ENCODE data around the gene FTO. TPM values are rescaled to one million over a fixed set of nuclear protein-coding genes. Genes with fewer than 3 reads are reported as not detected.
"Not testable (repeated sequence)": the region's sequence is repeated elsewhere in the genome, so short reads cannot be mapped to it uniquely, and the experiment has no call there.

The FTO gene
- polyA plus RNA-seq, 1 donor = 55.1 TPM

DNA sequence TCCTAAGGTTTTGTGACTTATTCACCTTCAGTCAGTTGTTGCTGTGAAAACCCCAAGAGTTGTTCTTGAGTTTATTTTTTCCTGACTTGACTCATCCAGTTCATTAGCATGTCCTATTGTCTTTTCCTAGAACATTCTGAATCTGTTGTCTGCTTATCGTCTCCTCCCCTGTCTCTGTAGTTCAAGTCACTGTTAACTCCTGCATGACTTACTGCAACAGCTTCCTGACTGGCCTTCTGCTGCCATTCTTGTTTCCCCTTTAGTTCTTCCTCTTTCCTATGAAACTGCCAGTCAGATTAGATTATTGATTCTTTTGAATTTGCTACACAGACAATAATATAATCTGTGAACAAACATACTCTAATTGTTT lies 161.5 kb downstream of the FTO start:
- no peak for DNase-seq

- no peak for DNase-seq
These were observed 162.6 kb downstream of the FTO start for GRCh38 chr16:53866520-53866919.

DNA sequence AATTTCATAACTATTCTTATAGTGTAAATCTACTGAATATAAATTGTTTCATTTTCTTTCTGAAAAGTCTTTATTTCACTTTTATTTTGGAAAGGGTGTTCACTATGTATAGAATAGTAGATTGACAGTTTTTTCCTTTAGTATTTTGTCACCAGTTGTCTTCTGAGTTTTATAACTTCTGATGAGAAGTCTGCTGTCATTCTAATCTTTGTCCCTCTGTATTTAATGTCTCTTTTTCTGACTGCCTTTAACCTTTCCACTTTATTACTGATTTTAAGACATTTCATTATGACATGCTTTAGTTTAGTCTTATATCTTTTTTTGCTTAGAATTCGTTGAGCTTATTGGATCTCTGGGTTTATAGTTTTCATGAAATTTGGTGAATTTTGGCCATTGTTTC lies 166.9 kb downstream of the FTO start:
- DNase-seq = no peak

- DNase-seq = no peak
These were observed 168.6 kb downstream of the FTO start for GRCh38 chr16:53872248-53873221.

GRCh38 chr16:53876811-53877210 lies 172.9 kb downstream of the FTO start:
- DNase-seq = no peak

DNA sequence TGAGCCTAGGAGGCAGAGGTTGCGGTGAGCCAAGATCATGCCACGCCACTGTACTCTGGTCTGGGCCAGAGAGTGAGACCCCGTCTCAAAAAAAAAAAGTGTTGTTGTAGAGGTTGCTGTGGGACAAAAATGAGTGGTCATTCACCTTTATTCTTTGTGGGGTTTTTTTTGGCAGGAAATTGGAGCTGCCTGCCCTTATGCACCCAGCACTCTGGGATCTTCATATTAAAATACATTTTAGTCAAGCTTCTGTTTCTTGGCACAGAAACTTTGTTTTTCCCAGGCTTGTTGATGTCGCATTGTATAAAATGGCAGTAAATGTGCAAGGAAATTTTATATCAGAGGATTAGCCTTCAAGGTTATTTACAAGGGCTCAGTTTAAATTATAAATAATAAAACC lies 174.3 kb downstream of the FTO start:
- no peak for DNase-seq

DNA sequence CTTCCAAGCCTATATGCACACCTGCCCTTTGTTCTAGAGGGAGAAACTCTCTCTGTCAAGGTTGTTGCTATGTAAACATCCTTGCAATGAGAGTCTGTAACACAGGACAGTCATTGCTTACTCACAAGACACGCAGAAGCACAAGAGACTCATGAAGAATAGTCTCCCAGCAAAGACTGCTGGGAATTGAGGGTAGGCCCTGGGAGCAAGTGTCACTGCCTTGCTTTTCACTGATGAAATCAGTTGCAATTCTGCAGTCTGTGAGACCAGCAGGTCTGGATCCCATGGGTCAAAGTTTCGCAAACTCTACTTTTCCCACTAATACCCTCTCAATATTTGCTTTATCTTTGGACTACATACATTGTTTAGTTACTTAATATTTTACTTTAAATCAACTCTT lies 177.4 kb downstream of the FTO start:
- DNase-seq = no peak

DNA sequence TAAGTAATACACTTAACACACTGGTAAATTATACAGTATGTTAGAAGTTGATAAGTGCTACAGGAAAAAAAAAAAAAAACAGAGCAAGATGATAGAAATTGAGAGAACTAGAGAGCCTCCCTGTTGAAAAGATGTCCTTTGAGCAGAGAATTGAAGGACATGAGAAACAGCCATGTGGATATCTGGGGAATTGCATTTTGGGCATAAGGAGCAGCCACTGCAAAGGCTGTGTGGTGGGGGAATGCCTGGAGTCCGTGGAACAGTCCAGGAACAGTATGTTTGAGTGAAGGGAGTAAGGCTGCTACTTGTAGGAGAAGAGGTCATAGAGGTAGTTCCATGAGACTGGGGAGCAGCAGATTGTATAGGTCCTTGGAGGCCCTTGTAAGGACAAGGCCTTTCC lies 178.4 kb downstream of the FTO start:
- DNase-seq = no peak

DNA sequence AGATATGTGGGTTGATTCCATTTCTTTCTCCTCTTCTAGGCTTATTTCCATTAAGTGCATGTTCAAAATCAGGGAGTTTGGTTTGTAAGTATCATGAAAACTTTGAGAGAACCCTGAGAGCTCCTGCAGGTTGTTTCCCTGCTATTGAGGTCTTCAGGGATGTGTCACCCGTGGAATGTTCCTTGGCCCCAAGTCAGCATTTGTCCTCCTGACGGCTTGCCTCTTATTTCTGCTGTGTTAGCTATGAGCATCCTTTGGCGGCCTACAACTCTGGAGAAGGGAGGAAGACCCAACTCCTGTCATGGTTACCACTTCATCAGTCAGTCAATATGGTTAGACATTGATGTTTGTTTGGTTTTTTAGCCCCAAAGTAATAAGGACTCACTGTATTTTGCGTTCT lies 180.8 kb downstream of the FTO start:
- no peak for DNase-seq

- no peak for DNase-seq
These were observed 182.8 kb downstream of the FTO start for GRCh38 chr16:53886482-53887378.

DNA sequence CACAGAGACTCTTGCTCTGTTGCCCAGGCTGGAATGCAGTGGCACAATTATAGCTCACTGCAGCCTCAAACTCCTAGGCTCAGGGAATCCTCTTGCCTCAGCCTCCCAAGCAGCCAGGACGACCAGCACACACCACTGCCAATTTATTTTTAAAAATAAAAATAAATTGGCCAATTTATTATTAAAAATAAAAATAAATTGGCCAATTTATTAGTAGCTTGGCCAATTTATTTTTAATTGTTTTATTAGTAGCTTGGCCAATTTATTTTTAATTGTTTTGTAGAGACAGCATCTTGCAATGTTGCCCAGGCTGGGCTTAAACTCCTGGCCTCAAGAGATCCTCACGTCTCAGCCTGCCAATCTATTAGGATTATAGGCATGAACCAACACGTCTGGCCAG lies 184.3 kb downstream of the FTO start:
- DNase-seq = no peak

GRCh38 chr16:53890877-53891276 lies 186.9 kb downstream of the FTO start:
- DNase-seq = not testable (repeated sequence)

DNA sequence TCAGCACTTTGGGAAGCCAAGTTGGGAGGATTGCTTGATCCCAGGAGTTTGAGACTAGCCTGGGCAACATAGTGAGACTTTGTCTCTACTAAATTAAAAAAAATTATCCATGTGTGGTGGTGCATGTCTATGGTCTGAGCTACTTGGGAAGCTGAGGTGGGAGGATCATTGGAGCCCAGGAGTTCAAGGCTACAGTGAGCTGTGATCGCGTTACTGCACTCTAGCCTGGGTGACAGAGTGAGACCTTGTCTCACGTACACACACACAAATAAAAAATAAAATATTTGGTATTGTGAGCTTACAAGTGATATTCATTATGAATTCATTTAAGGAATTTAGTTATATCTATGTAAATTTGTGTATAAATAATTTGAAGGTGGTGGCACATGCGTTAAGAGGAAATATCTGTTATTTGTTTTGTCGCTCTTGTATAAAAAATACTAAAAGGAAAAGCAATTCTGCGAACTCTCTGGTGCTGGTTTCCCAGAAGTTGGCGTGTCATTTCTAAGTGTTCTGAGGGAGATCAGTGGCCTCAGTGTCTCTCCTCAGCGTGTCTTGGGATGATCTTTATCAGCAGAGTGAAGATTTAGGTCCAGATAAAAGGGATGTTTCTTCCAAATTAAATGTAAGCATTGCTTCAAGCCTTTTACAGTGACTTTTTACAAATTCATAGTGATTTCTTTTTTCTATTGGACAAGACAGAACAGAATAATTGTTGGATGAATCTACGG lies 187.6 kb downstream of the FTO start:
- no peak for DNase-seq

DNA sequence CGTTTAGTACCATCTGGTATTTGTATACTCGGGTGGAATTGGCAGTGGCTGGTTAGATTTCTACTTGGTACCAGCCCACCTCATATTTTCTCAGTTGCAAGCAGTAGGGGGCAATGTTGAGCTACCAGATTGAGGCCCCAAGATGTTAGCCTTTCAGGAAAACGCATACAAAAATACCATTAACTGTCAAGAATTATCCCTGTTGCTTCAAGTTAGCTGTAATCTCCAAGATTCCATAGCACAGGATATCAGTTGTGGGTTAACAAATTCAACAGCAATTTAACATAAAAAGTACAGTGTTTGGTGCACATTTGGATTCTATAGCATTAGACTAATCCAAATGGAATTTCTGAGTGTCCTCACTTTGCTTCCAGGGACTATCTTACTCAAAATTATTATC lies 188.2 kb downstream of the FTO start:
- DNase-seq = peak; percentile 74

- DNase-seq = no peak
These were observed 189.9 kb downstream of the FTO start for GRCh38 chr16:53893731-53894435.

GRCh38 chr16:53894686-53895085 lies 190.7 kb downstream of the FTO start:
- no peak for DNase-seq

- DNase-seq = no peak
These were observed 191.5 kb downstream of the FTO start for GRCh38 chr16:53895433-53895832.

DNA sequence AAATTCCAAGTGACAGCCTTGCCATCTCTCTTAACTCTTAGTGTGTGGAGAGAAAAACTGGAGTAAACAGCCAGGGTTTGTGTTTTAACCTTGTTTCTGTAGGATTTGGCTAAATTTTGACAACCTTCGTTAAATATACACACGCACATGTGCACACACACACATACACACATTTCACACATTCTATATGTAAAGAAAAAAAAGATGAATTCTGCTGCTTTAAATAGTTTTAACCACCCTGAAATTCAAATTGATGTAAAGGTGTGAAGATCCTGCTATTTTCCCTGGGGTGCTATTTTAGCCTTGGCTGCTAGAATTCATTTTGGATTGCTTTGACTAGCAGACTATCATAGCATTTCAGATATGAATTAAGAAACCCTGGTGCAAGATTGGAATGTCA lies 191.9 kb downstream of the FTO start:
- no peak for DNase-seq

GRCh38 chr16:53896722-53897121 lies 192.8 kb downstream of the FTO start:
- DNase-seq = peak; percentile 47

GRCh38 chr16:53898993-53899392 lies 195.0 kb downstream of the FTO start:
- DNase-seq = no peak

DNA sequence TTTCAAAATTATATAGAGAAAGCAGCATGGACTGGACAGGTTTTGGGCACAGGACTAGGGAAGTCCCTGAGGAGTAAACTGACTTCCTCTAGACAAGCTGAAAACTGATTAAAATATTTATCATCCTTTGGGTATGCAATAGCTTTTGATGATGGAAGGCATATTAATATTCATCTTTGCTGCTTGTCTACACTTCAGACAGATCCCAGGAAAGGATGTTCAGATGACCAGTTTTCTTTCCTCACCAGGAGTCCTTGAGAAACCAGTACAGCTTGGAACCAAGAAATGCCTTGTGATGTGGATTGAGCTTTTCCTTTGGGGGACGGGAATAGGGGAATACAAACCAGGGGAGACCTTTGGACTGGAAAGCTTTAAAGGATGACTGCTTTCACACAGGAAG lies 195.5 kb downstream of the FTO start:
- DNase-seq = no peak

DNA sequence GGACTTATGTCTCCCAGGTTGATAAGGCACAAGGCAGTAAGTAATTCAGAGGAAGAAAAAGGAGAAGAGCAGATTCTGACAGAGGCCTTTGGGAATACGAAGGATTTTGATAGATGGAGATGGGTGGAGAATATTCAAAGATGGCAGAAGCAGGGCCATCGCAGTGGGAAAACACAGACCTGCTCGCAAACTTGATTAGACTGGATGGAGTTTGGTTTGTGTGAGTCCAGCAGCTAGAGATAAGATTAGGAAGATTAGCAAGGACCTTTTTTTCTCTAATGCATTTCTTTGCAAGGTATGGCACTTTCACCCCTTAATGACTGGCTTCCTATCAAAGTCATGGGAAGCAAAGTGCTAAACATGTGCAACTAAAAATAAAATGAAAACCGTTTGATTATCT lies 196.7 kb downstream of the FTO start:
- no peak for DNase-seq
